DMS 273 (cell line): ENCODE measurements around the gene SEPTIN1.

ENCODE experiments used
- DNase-seq: peaks from one replicate; lab custom pipeline; 2025; ENCODE audit not compliant: unreplicated experiment; lab: John Stamatoyannopoulos, UW

SEPTIN1 gene

GRCh38 chr16:30377812-30378235 is 4.5 kb downstream of the SEPTIN1 start:
- no peak for DNase-seq

GRCh38 chr16:30377050-30377811 is 5.1 kb downstream of the SEPTIN1 start:
- DNase-seq: no peak

DNA sequence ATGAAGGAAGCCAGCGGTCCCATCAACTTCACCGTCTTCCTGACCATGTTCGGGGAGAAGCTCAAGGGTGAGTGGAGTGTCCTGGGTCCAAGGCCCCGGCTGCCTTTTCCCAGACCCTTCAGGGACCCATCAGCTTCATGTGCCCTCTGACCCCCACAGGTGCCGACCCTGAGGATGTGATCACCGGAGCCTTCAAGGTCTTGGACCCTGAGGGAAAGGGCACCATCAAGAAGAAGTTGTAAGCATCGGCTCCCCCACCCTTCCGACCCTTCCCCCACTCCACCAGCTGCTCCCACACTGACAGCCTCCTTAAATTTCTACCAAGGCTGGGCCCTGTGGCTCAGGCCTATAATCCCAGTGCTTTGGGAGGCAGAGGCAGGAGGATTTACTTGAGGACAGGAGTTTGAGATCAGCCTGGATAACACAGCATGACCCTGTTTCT is 5.9 kb downstream of the SEPTIN1 start:
- DNase-seq: no peak

DNA sequence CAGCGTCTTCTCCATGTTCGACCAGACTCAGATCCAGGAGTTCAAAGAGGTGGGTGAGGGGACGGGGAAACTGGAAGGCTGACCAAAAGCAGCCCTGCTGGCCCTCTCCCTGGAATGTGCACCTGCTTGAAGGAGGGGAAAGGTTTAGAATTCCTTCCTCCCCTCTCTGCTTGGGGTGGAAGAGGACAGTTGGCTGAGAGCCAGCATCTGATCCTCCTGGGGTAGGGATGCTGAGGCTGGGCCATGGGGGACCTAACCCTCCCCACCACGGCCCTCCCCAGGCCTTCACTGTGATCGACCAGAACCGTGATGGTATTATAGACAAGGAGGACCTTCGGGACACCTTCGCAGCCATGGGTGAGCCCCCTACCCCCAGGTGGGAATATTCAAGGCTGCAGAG is 6.5 kb downstream of the SEPTIN1 start:
- DNase-seq: no peak

DNA sequence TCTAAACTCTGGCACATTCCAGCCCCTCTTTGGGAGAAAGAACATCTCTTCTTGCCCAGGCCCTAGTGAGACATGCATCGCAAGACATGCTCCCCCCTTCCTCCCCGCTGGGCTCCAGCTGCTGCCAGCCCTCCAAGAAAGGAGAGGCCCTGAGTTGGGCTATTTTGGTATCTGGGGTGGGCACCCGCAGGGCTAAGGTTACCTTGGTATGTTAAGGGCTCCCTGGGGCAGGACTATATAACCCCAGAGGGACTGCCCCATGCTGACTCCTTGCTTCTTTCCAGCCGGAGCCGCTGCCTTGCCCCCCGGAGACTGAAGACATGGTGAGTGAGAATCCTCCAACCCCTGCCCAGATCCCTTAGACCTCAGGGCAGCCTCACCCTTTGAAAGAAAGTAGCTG is 7.8 kb downstream of the SEPTIN1 start, which contains the start of gene MYL11:
Gene MYL11 (plus strand): TSS at position 265 of the 400 bp plus-strand sequence. CDS start 56 bp downstream, at position 321.
- DNase-seq: no peak

DNA sequence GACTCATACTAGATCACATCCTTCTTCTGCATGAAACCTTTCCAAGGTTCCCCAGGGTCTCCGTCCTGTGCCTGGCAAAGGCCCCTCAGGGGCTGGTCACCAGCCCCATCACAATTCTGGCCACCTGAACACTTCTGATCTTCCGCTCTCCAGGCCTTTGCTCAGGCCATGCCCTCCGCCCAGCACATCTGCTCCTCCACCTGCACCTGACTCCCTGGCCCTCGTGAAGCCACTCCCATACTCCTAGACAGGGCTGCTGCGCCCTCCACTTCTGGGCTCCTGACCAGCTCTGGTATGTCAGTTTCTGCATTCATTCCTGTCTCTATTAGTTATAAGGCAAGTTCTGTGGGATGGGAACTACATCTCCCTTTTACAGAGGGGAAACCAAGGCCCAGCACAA is 9.6 kb downstream of the SEPTIN1 start:
- DNase-seq: no peak

GRCh38 chr16:30372038-30372712 is 10.2 kb downstream of the SEPTIN1 start:
- DNase-seq: peak; percentile 34

DNA sequence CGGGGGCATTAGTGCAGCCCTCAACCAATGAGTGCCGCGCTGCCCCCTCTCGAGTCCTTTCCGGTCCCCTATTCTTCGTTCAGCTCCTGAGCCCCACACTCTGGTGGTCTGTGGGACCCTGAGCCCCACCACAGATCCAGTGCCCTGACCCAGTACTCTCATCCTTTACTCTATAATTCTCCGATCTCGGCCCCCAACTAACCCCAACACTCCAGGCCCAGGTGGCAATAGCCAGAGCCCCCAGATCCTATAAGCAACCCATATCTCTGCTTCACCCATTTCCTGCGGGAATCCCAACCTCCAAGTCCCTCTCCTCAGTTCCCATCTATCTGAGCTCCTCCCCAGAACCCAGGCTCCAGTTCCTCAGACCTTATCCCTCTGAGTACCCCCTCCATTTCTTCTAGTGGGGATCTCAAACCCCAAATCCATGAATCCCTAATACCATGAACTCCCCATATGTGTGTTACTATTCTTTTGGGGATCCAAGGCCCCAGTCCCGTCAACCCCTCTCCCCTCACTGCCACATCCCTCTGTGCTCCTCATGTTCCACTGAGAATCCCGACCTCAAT is 11.0 kb downstream of the SEPTIN1 start:
- no peak for DNase-seq

DNA sequence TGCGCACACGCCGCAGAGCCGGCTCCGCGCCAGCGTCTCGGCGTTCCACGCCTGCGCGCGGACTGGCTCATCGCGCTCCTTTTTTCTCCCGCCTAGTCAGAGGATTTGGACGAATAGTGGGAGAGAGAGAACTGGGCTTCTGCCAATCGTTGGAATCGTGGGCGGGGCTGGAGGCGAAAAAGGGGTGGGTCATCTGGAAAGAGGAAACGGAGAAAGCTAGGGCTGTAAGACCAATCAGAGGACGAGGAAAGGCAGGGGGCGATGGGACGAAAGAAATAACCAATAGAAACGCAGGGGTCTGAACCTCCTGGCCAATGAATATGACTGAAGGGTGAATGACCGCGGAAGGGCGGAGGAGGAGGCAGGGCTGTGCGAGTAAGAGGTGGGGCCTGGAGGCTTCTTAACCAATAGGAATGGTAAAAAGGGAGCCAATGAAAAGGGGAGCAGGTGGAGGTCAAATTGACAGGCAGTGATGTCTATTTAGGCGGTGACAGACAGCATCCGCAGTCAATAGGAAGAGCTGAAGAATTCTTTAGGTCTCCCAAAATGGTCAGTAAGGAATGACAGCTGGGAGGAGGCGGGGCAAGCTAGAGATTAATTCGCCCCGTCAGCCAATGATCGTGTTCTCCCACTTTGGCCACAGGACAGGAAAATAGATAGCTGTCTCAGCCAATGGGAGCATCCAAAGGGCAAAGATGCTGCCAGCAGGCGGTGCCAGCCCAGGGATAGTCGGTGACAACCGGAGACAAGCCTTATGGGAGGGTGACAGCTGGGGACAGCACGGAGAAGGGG is 11.7 kb downstream of the SEPTIN1 start, which contains the start of gene TBC1D10B:
Gene TBC1D10B (minus strand): TSS at position 39 of the 792 bp plus-strand sequence. CDS start 311 bp downstream, outside the sequence.
- peak; percentile 100 for DNase-seq

DNA sequence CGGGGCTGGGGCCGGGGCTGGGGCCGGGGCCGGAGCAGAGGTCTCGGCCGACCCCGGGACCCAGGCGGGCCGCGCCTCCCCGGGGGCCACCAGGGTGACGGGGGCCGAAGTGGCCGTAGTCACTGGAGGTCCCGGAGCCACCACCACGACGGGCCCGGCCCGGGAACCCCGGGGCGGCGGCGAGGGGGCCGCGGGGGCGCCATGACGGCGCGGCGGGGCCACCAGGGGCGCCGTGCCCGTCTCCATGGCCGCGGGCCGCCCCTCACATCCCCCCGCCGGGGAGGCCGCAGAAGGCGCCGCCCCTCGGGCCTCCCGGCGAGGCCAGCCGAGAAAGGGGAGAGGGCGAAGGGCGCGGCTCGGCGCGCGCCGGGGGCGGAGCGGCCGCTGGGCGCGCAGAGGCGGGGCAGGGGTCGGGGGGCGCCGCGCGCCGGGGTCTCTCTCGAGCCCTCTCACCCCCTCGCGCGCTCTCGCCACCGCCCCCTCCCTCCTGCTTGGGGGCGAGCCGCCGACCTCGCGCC is 12.4 kb downstream of the SEPTIN1 start:
- DNase-seq: no peak

- DNase-seq: peak; percentile 63
These were observed 13.0 kb downstream of the SEPTIN1 start for GRCh38 chr16:30369091-30369937.

DNA sequence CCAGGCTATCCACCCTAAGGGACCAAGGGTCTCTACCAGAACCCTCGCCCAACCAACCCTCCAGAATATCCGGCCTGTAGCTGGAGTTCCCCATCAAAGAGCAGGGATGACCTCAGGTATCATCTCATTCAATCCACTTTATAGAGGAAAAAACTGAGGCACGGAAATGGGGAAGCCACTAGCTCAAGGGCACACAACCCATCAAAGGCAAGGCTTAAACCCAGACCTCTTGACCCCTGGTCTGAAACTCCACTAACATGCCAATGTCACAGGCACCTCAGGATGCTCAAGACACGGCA is 13.6 kb downstream of the SEPTIN1 start:
- no peak for DNase-seq

- DNase-seq: no peak
These were observed 14.1 kb downstream of the SEPTIN1 start for GRCh38 chr16:30368122-30368791.

GRCh38 chr16:30367349-30368009 is 14.9 kb downstream of the SEPTIN1 start:
- DNase-seq: no peak

DNA sequence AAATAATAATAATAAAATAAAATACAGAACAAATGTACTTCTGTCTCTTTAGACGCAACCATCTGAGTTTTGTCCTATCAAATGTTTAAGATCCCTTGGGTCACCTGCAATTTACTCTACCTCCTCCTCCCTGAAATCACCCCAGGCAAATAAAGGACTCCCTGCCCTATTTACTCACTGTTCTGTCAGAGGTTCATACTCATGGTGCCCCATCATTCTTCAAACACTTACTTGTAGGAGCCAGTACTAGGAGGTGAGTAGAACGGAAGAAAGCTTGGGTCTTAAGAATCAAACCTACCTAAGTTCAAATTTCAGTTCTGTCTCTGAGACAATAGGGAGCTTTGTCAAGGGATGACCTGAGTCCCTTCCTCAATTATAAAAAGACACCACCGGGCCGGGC is 15.8 kb downstream of the SEPTIN1 start:
- no peak for DNase-seq

DNA sequence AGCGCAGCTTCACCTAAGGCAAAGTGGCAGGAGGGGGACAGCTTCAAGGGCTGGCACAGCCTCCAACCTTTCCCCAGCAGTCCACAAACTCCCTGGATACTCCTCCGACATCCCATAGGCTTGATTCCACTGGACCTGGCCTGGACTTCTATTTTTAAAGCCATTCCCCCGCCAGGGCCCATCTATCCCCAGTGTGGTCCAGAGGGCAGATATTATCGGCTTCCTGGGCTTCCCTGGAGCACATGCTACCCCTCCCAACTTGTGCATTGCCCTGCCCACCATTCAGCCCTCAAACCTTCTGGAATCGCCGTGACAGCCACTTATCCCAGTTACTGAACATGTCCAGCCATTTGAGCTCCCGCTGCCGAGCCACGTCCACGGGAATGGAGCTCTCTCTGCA is 17.2 kb downstream of the SEPTIN1 start:
- no peak for DNase-seq

GRCh38 chr16:30361180-30361579 is 21.2 kb downstream of the SEPTIN1 start:
- no peak for DNase-seq

- no peak for DNase-seq
These were observed 22.5 kb downstream of the SEPTIN1 start for GRCh38 chr16:30359871-30360170.
